MM.1S (cell line): Measurements from ENCODE around the gene EMP1.

ENCODE experiments used
- DNase-seq: peaks from one replicate; pipeline ENCODE4 v3.0.0-alpha.2; 2015
- H2AFZ ChIP-seq: fragments of 300-600 bp; sonication (generic); 2 replicates; pipeline ENCODE4 v1.6.0; 2016; ENCODE audit warnings: antibody characterized with exemption, low read length
- H3F3A ChIP-seq: fragments of 300-600 bp; sonication (generic); 2 replicates; pipeline ENCODE4 v1.6.1; 2016; ENCODE audit warnings: mild to moderate bottlenecking, antibody characterized with exemption, low read length, moderate library complexity, mixed read lengths; ENCODE audit not compliant: insufficient read depth
- H3K27ac ChIP-seq: fragments of 300-600 bp; sonication (generic); 2 replicates; pipeline ENCODE4 v1.5.1; 2016; ENCODE audit warnings: mild to moderate bottlenecking, low read length
- H3K27me3 ChIP-seq: fragments of 300-600 bp; sonication (generic); replicated peaks from 2 replicates; pipeline ENCODE4 v1.6.0; 2016; ENCODE audit warnings: low read length; ENCODE audit not compliant: insufficient read depth
- H3K36me3 ChIP-seq: fragments of 300-600 bp; sonication (generic); replicated peaks from 2 replicates; pipeline ENCODE4 v1.6.1; 2016; ENCODE audit warnings: mild to moderate bottlenecking, low read length, mixed read lengths; ENCODE audit not compliant: insufficient read depth
- H3K4me1 ChIP-seq: fragments of 300-600 bp; sonication (generic); 2 replicates; pipeline ENCODE4 v1.6.1; 2016; ENCODE audit warnings: low read length, mixed read lengths
- H3K4me2 ChIP-seq: fragments of 300-600 bp; sonication (generic); 2 replicates; pipeline ENCODE4 v1.6.0; 2016; ENCODE audit warnings: low read depth, low read length
- H3K4me3 ChIP-seq: fragments of 300-600 bp; sonication (generic); 2 replicates; pipeline ENCODE4 v1.5.1; 2016; ENCODE audit warnings: low read length, mixed read lengths
- H3K79me2 ChIP-seq: fragments of 300-600 bp; sonication (generic); 2 replicates; pipeline ENCODE4 v1.6.1; 2016; ENCODE audit warnings: mixed run types, low read length, mixed read lengths
- H3K9ac ChIP-seq: fragments of 300-600 bp; sonication (generic); 2 replicates; pipeline ENCODE4 v1.6.1; 2016; ENCODE audit warnings: low read length, mixed read lengths
- H3K9me2 ChIP-seq: fragments of 300-600 bp; sonication (generic); replicated peaks from 2 replicates; pipeline ENCODE4 v1.6.1; 2016; ENCODE audit warnings: mild to moderate bottlenecking, low read length, mixed read lengths; ENCODE audit not compliant: insufficient read depth
- H3K9me3 ChIP-seq: fragments of 300-600 bp; sonication (generic); replicated peaks from 2 replicates; pipeline ENCODE4 v1.6.1; 2016; ENCODE audit warnings: mild to moderate bottlenecking, low read length, mixed read lengths; ENCODE audit not compliant: insufficient read depth
- H4K20me1 ChIP-seq: fragments of 300-600 bp; sonication (generic); 2 replicates; pipeline ENCODE4 v1.6.1; 2016; ENCODE audit warnings: mild to moderate bottlenecking, low read length, moderate library complexity, mixed read lengths; ENCODE audit not compliant: insufficient read depth
- CTCF ChIP-seq: fragments of 300-600 bp; sonication (generic); IDR thresholded peaks from 2 replicates; pipeline ENCODE4 v1.5.1; 2016; ENCODE audit warnings: antibody characterized with exemption, low read length, mixed read lengths
- EZH2 ChIP-seq: fragments of 300-600 bp; sonication (generic); optimal IDR thresholded peaks from 2 replicates; pipeline ENCODE3; 2017; ENCODE audit warnings: low read depth, mild to moderate bottlenecking, antibody characterized with exemption, low read length, mixed read lengths
- EZH2phosphoT487 ChIP-seq: fragments of 300-600 bp; sonication (generic); IDR thresholded peaks from 2 replicates; pipeline ENCODE4 v1.6.1; 2018; ENCODE audit warnings: antibody characterized with exemption, low read length

The EMP1 gene

GRCh38 chr12:13149411-13149810 is 47.1 kb upstream of the EMP1 start:
- no peak overlapping the region for H3K4me3 ChIP-seq
- no peaks in the 10 kb centered on the region for H3K79me2 ChIP-seq
- no peak for DNase-seq
- no peak for TF ChIP-seq EZH2phosphoT487
- no peak for TF ChIP-seq EZH2
- no peak for TF ChIP-seq CTCF
- H3K4me2 ChIP-seq: no peak overlapping the region
- H4K20me1 ChIP-seq: no peaks in the 10 kb centered on the region
- H2AFZ ChIP-seq: no peak overlapping the region
- no peak overlapping the region for H3K27ac ChIP-seq
- H3F3A ChIP-seq: peaks cover under 1% of the 10 kb centered on the region; the same call in 1 of the 2 replicates
- no peak overlapping the region for H3K9ac ChIP-seq
- peaks cover 11% of the 10 kb centered on the region for H3K4me1 ChIP-seq
- no peaks in the 10 kb centered on the region for H3K36me3 ChIP-seq
- H3K9me2 ChIP-seq: no peaks in the 10 kb centered on the region
- no peaks in the 10 kb centered on the region; the same call in 1 of the 2 replicates for H3K27me3 ChIP-seq
- no peaks in the 10 kb centered on the region for H3K9me3 ChIP-seq

DNA sequence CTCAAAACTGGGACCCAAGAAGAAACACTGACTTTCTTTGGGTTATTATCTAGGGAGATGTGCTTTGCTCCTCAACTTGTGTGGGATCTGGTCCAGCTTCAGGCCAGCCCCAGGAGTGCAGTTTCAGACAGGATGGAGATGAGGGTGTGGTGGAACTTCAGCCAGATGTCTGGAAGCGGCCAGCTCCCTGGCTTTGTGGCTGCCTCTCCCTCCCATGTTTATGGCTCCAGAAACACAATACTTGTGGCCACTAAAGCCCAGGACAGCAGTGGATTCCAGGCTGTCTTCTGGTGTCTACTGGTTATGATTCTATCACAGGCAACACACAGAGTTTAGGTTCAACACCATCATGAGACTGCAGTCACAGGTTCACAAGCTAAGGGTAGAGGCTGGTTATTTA is 44.2 kb upstream of the EMP1 start:
- peaks cover 9% of the 10 kb centered on the region for H3K27me3 ChIP-seq
- H3K4me2 ChIP-seq: no peak overlapping the region
- H3K9ac ChIP-seq: no peak overlapping the region

GRCh38 chr12:13152756-13153155 is 43.8 kb upstream of the EMP1 start:
- H4K20me1 ChIP-seq: no peaks in the 10 kb centered on the region

More for the DNA sequence above, 44.2 kb upstream of the EMP1 start:
- H3K79me2 ChIP-seq: no peaks in the 10 kb centered on the region
- no peak for DNase-seq
- TF ChIP-seq EZH2phosphoT487 (no peak), EZH2 (no peak), CTCF (no peak)
- no peaks in the 10 kb centered on the region for H3K9me3 ChIP-seq
- H3K4me3 ChIP-seq: no peak overlapping the region
- H3K9me2 ChIP-seq: no peaks in the 10 kb centered on the region
- H3F3A ChIP-seq: peaks cover 4% of the 10 kb centered on the region; the same call in 1 of the 2 replicates
- no peaks in the 10 kb centered on the region for H3K36me3 ChIP-seq
- H3K27ac ChIP-seq: no peak overlapping the region
- no peaks in the 10 kb centered on the region for H4K20me1 ChIP-seq
- H3K4me1 ChIP-seq: peaks cover 16% of the 10 kb centered on the region
- H2AFZ ChIP-seq: no peak overlapping the region

More at GRCh38 chr12:13152756-13153155, 43.8 kb upstream of the EMP1 start:
- Histone ChIP-seq H3K79me2 (no peaks in the 10 kb centered on the region), H3K4me1 (peaks cover 16% of the 10 kb centered on the region), H3K4me3 (no peak overlapping the region), H3K9me3 (no peaks in the 10 kb centered on the region), H3F3A (peaks cover 4% of the 10 kb centered on the region; the same call in 1 of the 2 replicates), H3K27ac (no peak overlapping the region), H3K4me2 (no peak overlapping the region), H3K27me3 (peaks cover 9% of the 10 kb centered on the region), H3K9me2 (no peaks in the 10 kb centered on the region), H3K9ac (no peak overlapping the region), H2AFZ (no peak overlapping the region), H3K36me3 (no peaks in the 10 kb centered on the region)
- no peak for DNase-seq
- TF ChIP-seq CTCF (no peak), EZH2 (no peak), EZH2phosphoT487 (no peak)
